Neural cell (in vitro differentiated cells): ENCODE results near the gene RAB11FIP5. TPM values are rescaled to one million over a fixed set of nuclear protein-coding genes. Genes with fewer than 3 reads are reported as not detected.

Experiments used
- H2AFZ ChIP-seq: fragments of 200-600, 300-800 bp; sonication (generic), shearing (Covaris generic); 2 replicates; pipeline ENCODE4 v1.6.0; 2014; ENCODE audit warnings: low read depth, mild to moderate bottlenecking, antibody characterized with exemption, low read length, moderate library complexity
- H3F3A ChIP-seq: fragments of 200-600 bp; shearing (Covaris generic); 2 replicates; pipeline ENCODE4 v1.6.1; 2016; ENCODE audit warnings: mild to moderate bottlenecking, moderate library complexity, mixed read lengths, antibody characterized with exemption, low read length; ENCODE audit not compliant: insufficient read depth, poor library complexity, severe bottlenecking
- H3K27ac ChIP-seq: fragments of 200-600, 300-800 bp; sonication (generic), shearing (Covaris generic); 2 replicates; pipeline ENCODE4 v1.5.1; 2014; ENCODE audit warnings: mild to moderate bottlenecking, low read length, moderate library complexity
- H3K27me3 ChIP-seq: fragments of 300-800, 200-600 bp; sonication (generic), shearing (Covaris generic); 2 replicates; pipeline ENCODE4 v1.6.0; 2014; ENCODE audit warnings: mild to moderate bottlenecking, low read depth, low read length, moderate library complexity; ENCODE audit not compliant: insufficient read depth
- H3K36me3 ChIP-seq: fragments of 300-800, 200-600 bp; sonication (generic), shearing (Covaris generic); 2 replicates; pipeline ENCODE4 v1.5.1; 2014; ENCODE audit warnings: mild to moderate bottlenecking, antibody characterized with exemption, low read length, moderate library complexity; ENCODE audit not compliant: insufficient read depth
- H3K4me2 ChIP-seq: fragments of 300-800, 200-600 bp; sonication (generic), shearing (Covaris generic); 2 replicates; pipeline ENCODE4 v1.6.0; 2014; ENCODE audit warnings: mild to moderate bottlenecking, low read length
- H3K4me3 ChIP-seq: fragments of 300-800, 200-600 bp; sonication (generic), shearing (Covaris generic); 2 replicates; pipeline ENCODE4 v1.5.1; 2014; ENCODE audit warnings: mild to moderate bottlenecking, low read length, moderate library complexity
- H3K79me2 ChIP-seq: fragments of 200-600 bp; shearing (Covaris generic); replicated peaks from 2 replicates; pipeline ENCODE4 v1.6.0; 2014; ENCODE audit warnings: mild to moderate bottlenecking, low read length, moderate library complexity; ENCODE audit not compliant: insufficient read depth
- H3K9ac ChIP-seq: fragments of 300-800, 200-600 bp; sonication (generic), shearing (Covaris generic); 2 replicates; pipeline ENCODE4 v1.6.1; 2016; ENCODE audit warnings: mild to moderate bottlenecking, low read length, mixed read lengths
- H3K9me2 ChIP-seq: fragments of 200-600 bp; shearing (Covaris generic); 2 replicates; pipeline ENCODE4 v1.6.1; 2016; ENCODE audit warnings: mild to moderate bottlenecking, low read length, mixed read lengths; ENCODE audit not compliant: insufficient read depth
- H3K9me3 ChIP-seq: fragments of 200-600, 300-800 bp; sonication (generic), shearing (Covaris generic); 2 replicates; pipeline ENCODE4 v1.6.1; 2016; ENCODE audit warnings: mild to moderate bottlenecking, mixed run types, low read length, moderate library complexity, mixed read lengths
- H4K20me1 ChIP-seq: fragments of 200-600 bp; shearing (Covaris generic); 2 replicates; pipeline ENCODE4 v1.6.1; 2016; ENCODE audit warnings: mild to moderate bottlenecking, mixed run types; ENCODE audit not compliant: insufficient read depth
- EP300 ChIP-seq: fragments of 450-650 bp; conservative IDR thresholded peaks from 2 replicates; pipeline ENCODE4 v1.6.1; 2014; ENCODE audit warnings: antibody characterized with exemption, mild to moderate bottlenecking, moderate library complexity; ENCODE audit not compliant: poor library complexity, severe bottlenecking
- EZH2 ChIP-seq: fragments of 200-600, 300-800 bp; shearing (Covaris generic), sonication (generic); IDR thresholded peaks from 2 replicates; pipeline ENCODE4 v1.6.1; 2014; ENCODE audit warnings: antibody characterized with exemption, low read length, borderline replicate concordance, mild to moderate bottlenecking; ENCODE audit not compliant: insufficient read depth, poor library complexity, severe bottlenecking
- MXI1 ChIP-seq: fragments of 450-650 bp; conservative IDR thresholded peaks from 2 replicates; pipeline ENCODE4 v1.6.1; 2014; ENCODE audit warnings: antibody characterized with exemption, mild to moderate bottlenecking; ENCODE audit not compliant: poor library complexity, severe bottlenecking
- POLR2AphosphoS5 ChIP-seq: IDR thresholded peaks from 2 replicates; pipeline ENCODE4 v1.6.1; 2012
- RAD21 ChIP-seq: fragments of 450-650 bp; conservative IDR thresholded peaks from 2 replicates; pipeline ENCODE4 v1.6.1; 2014; ENCODE audit warnings: antibody characterized with exemption, mild to moderate bottlenecking, moderate library complexity
- SMC3 ChIP-seq: fragments of 450-650 bp; conservative IDR thresholded peaks from 2 replicates; pipeline ENCODE4 v1.6.1; 2014; ENCODE audit warnings: antibody characterized with exemption, mild to moderate bottlenecking, moderate library complexity; ENCODE audit not compliant: poor library complexity
- TAF1 ChIP-seq: IDR thresholded peaks from 2 replicates; pipeline ENCODE4 v1.6.1; 2012; ENCODE audit warnings: low read depth
- polyA plus RNA-seq: library from polyadenylated mRNA; depleted of rRNA; stranded (reverse); fragments of >200 nt; gene quantifications from 2 replicates; pipeline ENCODE4 v1.2.3, GENCODE V29; 2014
- TF ChIP-seq, protein P1 (sequence below): IDR thresholded peaks from 2 replicates; pipeline ENCODE4 v1.6.1; 2012; ENCODE audit warnings: borderline replicate concordance
- TF ChIP-seq, protein P2 (sequence below): fragments of 450-650 bp; IDR thresholded peaks from 2 replicates; pipeline ENCODE4 v1.5.1; 2014; ENCODE audit warnings: antibody characterized with exemption, mild to moderate bottlenecking, moderate library complexity; ENCODE audit not compliant: poor library complexity, severe bottlenecking

RAB11FIP5 gene
- polyA plus RNA-seq, 1 donor from 2014 or later = 2.6 TPM

DNA sequence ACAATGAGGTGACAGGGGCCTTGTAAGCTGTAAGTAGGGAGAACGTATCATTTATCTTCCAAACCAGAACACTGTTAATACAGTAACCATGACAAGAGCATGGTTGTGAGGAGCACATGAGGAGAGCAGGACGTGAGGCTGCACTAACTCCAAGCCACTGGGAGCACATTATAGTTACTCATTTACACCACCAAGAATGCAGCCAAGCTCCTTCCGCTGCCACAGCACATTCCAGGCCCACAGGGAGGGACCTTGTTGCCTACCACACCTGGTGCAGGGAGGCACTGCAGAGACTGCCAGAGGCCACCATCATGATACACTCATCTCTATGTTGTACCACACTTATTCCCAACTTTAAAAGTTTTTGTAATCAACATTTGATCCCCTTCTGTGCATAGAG, 27.8 kb downstream of the RAB11FIP5 start:
- H3K36me3 ChIP-seq = no peaks in the 10 kb centered on the region
- TF ChIP-seq POLR2AphosphoS5 = no peak
- no peak for TF ChIP-seq TAF1
- TF ChIP-seq EP300 = no peak
- TF ChIP-seq RAD21 = no peak
- no peak for TF ChIP-seq EZH2
- TF ChIP-seq, protein P1, sequence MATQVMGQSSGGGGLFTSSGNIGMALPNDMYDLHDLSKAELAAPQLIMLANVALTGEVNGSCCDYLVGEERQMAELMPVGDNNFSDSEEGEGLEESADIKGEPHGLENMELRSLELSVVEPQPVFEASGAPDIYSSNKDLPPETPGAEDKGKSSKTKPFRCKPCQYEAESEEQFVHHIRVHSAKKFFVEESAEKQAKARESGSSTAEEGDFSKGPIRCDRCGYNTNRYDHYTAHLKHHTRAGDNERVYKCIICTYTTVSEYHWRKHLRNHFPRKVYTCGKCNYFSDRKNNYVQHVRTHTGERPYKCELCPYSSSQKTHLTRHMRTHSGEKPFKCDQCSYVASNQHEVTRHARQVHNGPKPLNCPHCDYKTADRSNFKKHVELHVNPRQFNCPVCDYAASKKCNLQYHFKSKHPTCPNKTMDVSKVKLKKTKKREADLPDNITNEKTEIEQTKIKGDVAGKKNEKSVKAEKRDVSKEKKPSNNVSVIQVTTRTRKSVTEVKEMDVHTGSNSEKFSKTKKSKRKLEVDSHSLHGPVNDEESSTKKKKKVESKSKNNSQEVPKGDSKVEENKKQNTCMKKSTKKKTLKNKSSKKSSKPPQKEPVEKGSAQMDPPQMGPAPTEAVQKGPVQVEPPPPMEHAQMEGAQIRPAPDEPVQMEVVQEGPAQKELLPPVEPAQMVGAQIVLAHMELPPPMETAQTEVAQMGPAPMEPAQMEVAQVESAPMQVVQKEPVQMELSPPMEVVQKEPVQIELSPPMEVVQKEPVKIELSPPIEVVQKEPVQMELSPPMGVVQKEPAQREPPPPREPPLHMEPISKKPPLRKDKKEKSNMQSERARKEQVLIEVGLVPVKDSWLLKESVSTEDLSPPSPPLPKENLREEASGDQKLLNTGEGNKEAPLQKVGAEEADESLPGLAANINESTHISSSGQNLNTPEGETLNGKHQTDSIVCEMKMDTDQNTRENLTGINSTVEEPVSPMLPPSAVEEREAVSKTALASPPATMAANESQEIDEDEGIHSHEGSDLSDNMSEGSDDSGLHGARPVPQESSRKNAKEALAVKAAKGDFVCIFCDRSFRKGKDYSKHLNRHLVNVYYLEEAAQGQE = no peak
- TF ChIP-seq, protein P2, sequence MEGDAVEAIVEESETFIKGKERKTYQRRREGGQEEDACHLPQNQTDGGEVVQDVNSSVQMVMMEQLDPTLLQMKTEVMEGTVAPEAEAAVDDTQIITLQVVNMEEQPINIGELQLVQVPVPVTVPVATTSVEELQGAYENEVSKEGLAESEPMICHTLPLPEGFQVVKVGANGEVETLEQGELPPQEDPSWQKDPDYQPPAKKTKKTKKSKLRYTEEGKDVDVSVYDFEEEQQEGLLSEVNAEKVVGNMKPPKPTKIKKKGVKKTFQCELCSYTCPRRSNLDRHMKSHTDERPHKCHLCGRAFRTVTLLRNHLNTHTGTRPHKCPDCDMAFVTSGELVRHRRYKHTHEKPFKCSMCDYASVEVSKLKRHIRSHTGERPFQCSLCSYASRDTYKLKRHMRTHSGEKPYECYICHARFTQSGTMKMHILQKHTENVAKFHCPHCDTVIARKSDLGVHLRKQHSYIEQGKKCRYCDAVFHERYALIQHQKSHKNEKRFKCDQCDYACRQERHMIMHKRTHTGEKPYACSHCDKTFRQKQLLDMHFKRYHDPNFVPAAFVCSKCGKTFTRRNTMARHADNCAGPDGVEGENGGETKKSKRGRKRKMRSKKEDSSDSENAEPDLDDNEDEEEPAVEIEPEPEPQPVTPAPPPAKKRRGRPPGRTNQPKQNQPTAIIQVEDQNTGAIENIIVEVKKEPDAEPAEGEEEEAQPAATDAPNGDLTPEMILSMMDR = no peak
- no peak for TF ChIP-seq SMC3
- no peaks in the 10 kb centered on the region for H4K20me1 ChIP-seq
- H3K9ac ChIP-seq = no peak overlapping the region
- no peaks in the 10 kb centered on the region for H3K27me3 ChIP-seq
- no peaks in the 10 kb centered on the region for H3K79me2 ChIP-seq
- no peak overlapping the region for H2AFZ ChIP-seq
- no peak overlapping the region for H3K27ac ChIP-seq
- no peaks in the 10 kb centered on the region for H3K9me2 ChIP-seq
- H3K4me3 ChIP-seq = no peak overlapping the region
- no peak overlapping the region for H3K4me2 ChIP-seq
- no peaks in the 10 kb centered on the region for H3F3A ChIP-seq
- H3K9me3 ChIP-seq = no peaks in the 10 kb centered on the region

DNA sequence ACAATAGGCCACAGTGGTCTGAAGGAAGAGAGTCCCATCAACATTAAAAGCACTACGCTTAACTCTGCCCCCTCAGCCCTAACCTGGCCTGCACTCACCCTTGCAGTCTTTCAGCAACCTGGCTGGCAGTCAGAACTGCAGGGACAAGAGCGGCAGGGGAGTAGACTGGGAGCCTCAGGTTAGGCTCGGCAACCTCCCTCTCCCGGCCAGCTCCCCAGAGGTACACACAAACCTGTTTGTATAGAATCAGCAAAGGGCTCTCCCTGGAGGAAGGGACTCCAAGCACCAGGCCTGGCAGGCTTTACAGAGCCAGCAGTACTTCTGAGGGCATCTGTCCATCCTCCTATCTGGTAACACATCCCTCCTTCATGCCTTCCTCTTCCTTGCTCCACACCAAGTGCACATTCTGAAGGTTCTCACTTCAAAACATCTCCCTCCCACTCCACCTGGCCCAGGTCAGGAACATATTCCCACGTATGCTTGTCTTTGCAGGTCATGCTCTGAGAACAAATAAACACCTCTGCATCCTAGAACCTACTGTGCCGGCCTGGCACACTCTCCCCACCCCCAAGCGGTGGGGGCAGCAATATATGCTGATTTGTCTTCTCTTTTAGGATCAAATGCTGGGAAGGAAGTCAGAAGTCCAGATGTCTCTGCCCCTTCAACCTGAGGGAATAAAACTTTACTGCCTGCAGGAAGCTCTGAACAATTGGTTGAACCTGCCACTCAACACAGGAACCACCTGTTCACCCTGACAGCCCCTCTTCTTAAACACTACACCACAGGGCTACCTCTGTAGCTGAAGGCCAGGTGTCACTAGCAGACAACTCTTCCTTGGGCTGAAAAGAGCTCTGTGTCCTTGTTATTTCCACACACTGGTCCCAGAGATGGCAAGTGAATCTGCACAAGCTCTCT, 28.6 kb downstream of the RAB11FIP5 start:
- no peaks in the 10 kb centered on the region for H3K36me3 ChIP-seq
- no peaks in the 10 kb centered on the region for H4K20me1 ChIP-seq
- no peak overlapping the region for H3K4me3 ChIP-seq
- H3K4me2 ChIP-seq = no peak overlapping the region
- no peaks in the 10 kb centered on the region for H3K9me2 ChIP-seq
- no peaks in the 10 kb centered on the region for H3K9me3 ChIP-seq
- H2AFZ ChIP-seq = no peak overlapping the region
- no peaks in the 10 kb centered on the region for H3F3A ChIP-seq
- TF ChIP-seq MXI1 (no peak), EP300 (no peak), TAF1 (no peak), SMC3 (no peak), RAD21 (no peak), POLR2AphosphoS5 (no peak), EZH2 (no peak)
- TF ChIP-seq, protein P1 = no peak
- TF ChIP-seq, protein P2 = no peak
- H3K27ac ChIP-seq = no peak overlapping the region
- no peak overlapping the region for H3K9ac ChIP-seq
- no peaks in the 10 kb centered on the region for H3K79me2 ChIP-seq
- H3K27me3 ChIP-seq = no peaks in the 10 kb centered on the region
